ENCODE measurements around the gene TSN. TPM values are rescaled to one million over a fixed set of nuclear protein-coding genes. Genes with fewer than 3 reads are reported as not detected.
"Not testable (repeated sequence)": the region's sequence is repeated elsewhere in the genome, so short reads cannot be mapped to it uniquely, and the experiment has no call there.

The TSN gene
- total RNA-seq, 5 donors from 2014 or later (not counting 1 experiment from before 2014, with no cell fraction given): 45.3 to 58.1 (median 48.4) TPM

GRCh38 chr2:121809607-121810006 lies 54.2 kb downstream of the TSN start:
- H3K9me3 Mint-ChIP-seq: no peaks in the 10 kb centered on the region
- WGBS (ENCODE audit: insufficient coverage): 77% methylated on average over 2 of the region's 4 CpGs
- no peak overlapping the region for H3K4me3 Mint-ChIP-seq
- H3K36me3 ChIP-seq (ENCODE audit: control insufficient read depth in 2 of 2, extremely low read depth in 1 of 2, insufficient read depth in 1 of 2, low read length in 1 of 2): no peaks in the 10 kb centered on the region
- ChIA-PET CTCF (no interaction called here), POLR2A (interaction anchor here in 1 of 2 donors (0.6 kb wide), 1 partner anchor 297 kb away, joined by 3 read pairs; no protein-coding TSS in a partner anchor)
- H3K9me3 ChIP-seq: no peaks in the 10 kb centered on the region
- peaks cover 0 to 16% of the 10 kb centered on the region in 2 experiments for H3K27me3 ChIP-seq (replicated peaks in 1 of 2; ENCODE audit: control insufficient read depth in 2 of 2, extremely low read depth in 1 of 2, insufficient read depth in 2 of 2, low read length in 1 of 2)
- no peak overlapping the region for H3K27ac ChIP-seq (ENCODE audit: low read length)
- no peak overlapping the region for H3K4me3 ChIP-seq (ENCODE audit: control insufficient read depth in 1 of 2, extremely low read depth in 1 of 2, low read length in 1 of 2)
- peaks cover 6 to 17% of the 10 kb centered on the region in 2 donors for H3K27me3 Mint-ChIP-seq
- H3K27ac Mint-ChIP-seq: no peak overlapping the region
- no peak for DNase-seq
- H3K4me1 ChIP-seq (ENCODE audit: control insufficient read depth in 1 of 2, extremely low read depth in 1 of 2, insufficient read depth in 2 of 2, low read length in 2 of 2): no peaks in the 10 kb centered on the region
- ATAC-seq (replicated peaks in 1 of 4): no peak
- H3K36me3 Mint-ChIP-seq: no peaks in the 10 kb centered on the region
- H3K4me1 Mint-ChIP-seq: peaks cover 0 to 5% (median 0%) of the 10 kb centered on the region in 3 donors

- ChIA-PET CTCF (interaction anchor here in 1 of 2 donors (0.5 kb wide), 1 partner anchor 72 kb away, joined by 3 read pairs; no protein-coding TSS in a partner anchor), POLR2A (no interaction called here)
- peaks cover 6% of the 10 kb centered on the region in 2 donors for H3K27me3 Mint-ChIP-seq
- peaks cover 0 to 2% (median 0%) of the 10 kb centered on the region in 3 donors for H3K4me1 Mint-ChIP-seq
- WGBS (ENCODE audit: insufficient coverage): 39% methylated on average over 9 of the region's 17 CpGs
- no peaks in the 10 kb centered on the region for H3K36me3 Mint-ChIP-seq
- no peaks in the 10 kb centered on the region for H3K9me3 Mint-ChIP-seq
- H3K27ac ChIP-seq (ENCODE audit: low read length): no peak overlapping the region
- ATAC-seq (replicated peaks in 1 of 4): peak in 1 of 4 experiments; percentile 37
- H3K27me3 ChIP-seq (replicated peaks in 1 of 2; ENCODE audit: control insufficient read depth in 2 of 2, extremely low read depth in 1 of 2, insufficient read depth in 2 of 2, low read length in 1 of 2): peaks cover 0 to 16% of the 10 kb centered on the region in 2 experiments
- no peaks in the 10 kb centered on the region for H3K36me3 ChIP-seq (ENCODE audit: control insufficient read depth in 2 of 2, extremely low read depth in 1 of 2, insufficient read depth in 1 of 2, low read length in 1 of 2)
- H3K9me3 ChIP-seq: no peaks in the 10 kb centered on the region
- H3K4me3 ChIP-seq (ENCODE audit: control insufficient read depth in 1 of 2, extremely low read depth in 1 of 2, low read length in 1 of 2): no peak overlapping the region
- no peak overlapping the region for H3K27ac Mint-ChIP-seq
- peak in 2 of 35 experiments; percentile 1 to 11 for DNase-seq
- H3K4me1 ChIP-seq (ENCODE audit: control insufficient read depth in 1 of 2, extremely low read depth in 1 of 2, insufficient read depth in 2 of 2, low read length in 2 of 2): no peaks in the 10 kb centered on the region
- H3K4me3 Mint-ChIP-seq: no peak overlapping the region
Measured at GRCh38 chr2:121810959-121811853, 55.8 kb downstream of the TSN start.

GRCh38 chr2:121813083-121813482 lies 57.6 kb downstream of the TSN start:
- H3K4me3 ChIP-seq (ENCODE audit: control insufficient read depth in 1 of 2, extremely low read depth in 1 of 2, low read length in 1 of 2); H3K9me3 Mint-ChIP-seq; H3K4me1 Mint-ChIP-seq; H3K36me3 ChIP-seq (ENCODE audit: control insufficient read depth in 2 of 2, extremely low read depth in 1 of 2, insufficient read depth in 1 of 2, low read length in 1 of 2); H3K27me3 Mint-ChIP-seq; CTCF ChIA-PET; H3K36me3 Mint-ChIP-seq; H3K9me3 ChIP-seq; POLR2A ChIA-PET; H3K27ac ChIP-seq (ENCODE audit: low read length); ATAC-seq (replicated peaks in 1 of 4); H3K4me3 Mint-ChIP-seq; H3K27ac Mint-ChIP-seq; DNase-seq; H3K4me1 ChIP-seq (ENCODE audit: control insufficient read depth in 1 of 2, extremely low read depth in 1 of 2, insufficient read depth in 2 of 2, low read length in 2 of 2): not testable (repeated sequence)
- peaks cover 0 to 20% of the 10 kb centered on the region in 2 experiments for H3K27me3 ChIP-seq (replicated peaks in 1 of 2; ENCODE audit: control insufficient read depth in 2 of 2, extremely low read depth in 1 of 2, insufficient read depth in 2 of 2, low read length in 1 of 2)
- WGBS (ENCODE audit: insufficient coverage): 74% methylated on average over 3 of the region's 3 CpGs

- Histone ChIP-seq H3K27ac (ENCODE audit: low read length) (no peak overlapping the region), H3K9me3 (no peaks in the 10 kb centered on the region), H3K36me3 (ENCODE audit: control insufficient read depth in 2 of 2, extremely low read depth in 1 of 2, insufficient read depth in 1 of 2, low read length in 1 of 2) (no peaks in the 10 kb centered on the region), H3K4me1 (ENCODE audit: control insufficient read depth in 1 of 2, extremely low read depth in 1 of 2, insufficient read depth in 2 of 2, low read length in 2 of 2) (no peaks in the 10 kb centered on the region), H3K27me3 (replicated peaks in 1 of 2; ENCODE audit: control insufficient read depth in 2 of 2, extremely low read depth in 1 of 2, insufficient read depth in 2 of 2, low read length in 1 of 2) (peaks cover 0 to 22% of the 10 kb centered on the region in 2 experiments), H3K4me3 (ENCODE audit: control insufficient read depth in 1 of 2, extremely low read depth in 1 of 2, low read length in 1 of 2) (no peak overlapping the region)
- Mint-ChIP-seq H3K36me3 (no peaks in the 10 kb centered on the region), H3K9me3 (no peaks in the 10 kb centered on the region), H3K27me3 (peaks cover 6 to 10% of the 10 kb centered on the region in 2 donors), H3K27ac (no peak overlapping the region), H3K4me3 (no peak overlapping the region), H3K4me1 (peaks cover 0 to 2% (median 0%) of the 10 kb centered on the region in 3 donors)
- POLR2A ChIA-PET: no interaction called here
- ATAC-seq (replicated peaks in 1 of 4) (no peak), DNase-seq (no peak)
- WGBS (ENCODE audit: insufficient coverage): 81% methylated on average over 7 of the region's 8 CpGs
- CTCF ChIA-PET: no interaction called here
Measured at GRCh38 chr2:121815216-121815615, 59.8 kb downstream of the TSN start.

GRCh38 chr2:121816797-121817196 lies 61.3 kb downstream of the TSN start:
- no peaks in the 10 kb centered on the region for H3K36me3 ChIP-seq (ENCODE audit: control insufficient read depth in 2 of 2, extremely low read depth in 1 of 2, insufficient read depth in 1 of 2, low read length in 1 of 2)
- Mint-ChIP-seq H3K36me3 (no peaks in the 10 kb centered on the region), H3K4me1 (no peaks in the 10 kb centered on the region), H3K27me3 (peaks cover 12 to 15% of the 10 kb centered on the region in 2 donors), H3K4me3 (no peak overlapping the region), H3K27ac (no peak overlapping the region), H3K9me3 (no peaks in the 10 kb centered on the region)
- CTCF ChIA-PET: no interaction called here
- no peaks in the 10 kb centered on the region for H3K9me3 ChIP-seq
- POLR2A ChIA-PET: no interaction called here
- peaks cover 0 to 20% of the 10 kb centered on the region in 2 experiments for H3K27me3 ChIP-seq (replicated peaks in 1 of 2; ENCODE audit: control insufficient read depth in 2 of 2, extremely low read depth in 1 of 2, insufficient read depth in 2 of 2, low read length in 1 of 2)
- no peak for DNase-seq
- H3K27ac ChIP-seq (ENCODE audit: low read length): no peak overlapping the region
- ATAC-seq (replicated peaks in 1 of 4): no peak
- no peaks in the 10 kb centered on the region for H3K4me1 ChIP-seq (ENCODE audit: control insufficient read depth in 1 of 2, extremely low read depth in 1 of 2, insufficient read depth in 2 of 2, low read length in 2 of 2)
- WGBS (ENCODE audit: insufficient coverage): 70% methylated on average over 5 of the region's 7 CpGs
- H3K4me3 ChIP-seq (ENCODE audit: control insufficient read depth in 1 of 2, extremely low read depth in 1 of 2, low read length in 1 of 2): no peak overlapping the region

GRCh38 chr2:121817304-121817703 lies 61.9 kb downstream of the TSN start:
- H3K4me1 ChIP-seq (ENCODE audit: control insufficient read depth in 1 of 2, extremely low read depth in 1 of 2, insufficient read depth in 2 of 2, low read length in 2 of 2); H3K36me3 ChIP-seq (ENCODE audit: control insufficient read depth in 2 of 2, extremely low read depth in 1 of 2, insufficient read depth in 1 of 2, low read length in 1 of 2); ATAC-seq (replicated peaks in 1 of 4); H3K4me1 Mint-ChIP-seq; H3K27ac ChIP-seq (ENCODE audit: low read length); H3K4me3 Mint-ChIP-seq; H3K9me3 ChIP-seq; DNase-seq; H3K27ac Mint-ChIP-seq; CTCF ChIA-PET; H3K9me3 Mint-ChIP-seq; POLR2A ChIA-PET; H3K36me3 Mint-ChIP-seq; H3K4me3 ChIP-seq (ENCODE audit: control insufficient read depth in 1 of 2, extremely low read depth in 1 of 2, low read length in 1 of 2): not testable (repeated sequence)
- no CpG with 5 or more reads among the region's 1 CpG for WGBS (ENCODE audit: insufficient coverage)
- H3K27me3 ChIP-seq (replicated peaks in 1 of 2; ENCODE audit: control insufficient read depth in 2 of 2, extremely low read depth in 1 of 2, insufficient read depth in 2 of 2, low read length in 1 of 2): peaks cover 0 to 20% of the 10 kb centered on the region in 2 experiments
- peaks cover 12 to 15% of the 10 kb centered on the region in 2 donors for H3K27me3 Mint-ChIP-seq
